Measurements from ENCODE around the gene JCAD. TPM values are rescaled to one million over a fixed set of nuclear protein-coding genes. Genes with fewer than 3 reads are reported as not detected.
A peak's percentile ranks its signal among the peaks of the same experiment; 100 is the strongest.

JCAD gene
- total and polyA plus RNA-seq, 9 donors = 10.0 to 71.7 (median 23.8) TPM

DNA sequence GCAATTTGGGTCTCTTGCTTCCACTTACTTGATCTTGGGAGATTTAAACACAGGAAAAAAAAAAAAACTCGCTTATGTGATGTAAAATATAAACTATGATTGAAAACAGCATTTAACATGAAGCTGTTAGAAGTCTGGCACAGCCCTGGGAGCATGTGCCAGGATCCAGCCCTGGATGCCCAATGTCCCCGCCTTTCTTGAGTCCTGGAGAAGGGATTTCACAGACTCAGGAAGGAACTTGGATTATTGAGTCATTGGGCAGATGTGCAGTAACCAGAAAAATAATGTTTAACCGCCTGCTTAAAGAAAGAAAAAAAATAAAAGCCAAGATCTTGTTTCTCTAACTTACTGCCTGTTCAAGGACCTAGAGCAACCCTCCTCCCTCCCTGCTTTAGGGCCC, 3.7 kb upstream of the JCAD start:
- Histone ChIP-seq H3K36me3 (no peaks in the 10 kb centered on the region), H3K9me3 (no peaks in the 10 kb centered on the region), H3K4me1 (ENCODE audit: insufficient read depth) (peaks cover 7% of the 10 kb centered on the region), H3K27ac (no peak overlapping the region), H3K27me3 (no peaks in the 10 kb centered on the region), H3K4me3 (no peak overlapping the region)
- DNase-seq = no peak
- intact Hi-C loops (cut with DNase I) = no loop called here
- WGBS, 3 donors = 79 to 82% (median 80%) methylated on average over 3 of the region's 3 CpGs
- TF ChIP-seq, protein P1, sequence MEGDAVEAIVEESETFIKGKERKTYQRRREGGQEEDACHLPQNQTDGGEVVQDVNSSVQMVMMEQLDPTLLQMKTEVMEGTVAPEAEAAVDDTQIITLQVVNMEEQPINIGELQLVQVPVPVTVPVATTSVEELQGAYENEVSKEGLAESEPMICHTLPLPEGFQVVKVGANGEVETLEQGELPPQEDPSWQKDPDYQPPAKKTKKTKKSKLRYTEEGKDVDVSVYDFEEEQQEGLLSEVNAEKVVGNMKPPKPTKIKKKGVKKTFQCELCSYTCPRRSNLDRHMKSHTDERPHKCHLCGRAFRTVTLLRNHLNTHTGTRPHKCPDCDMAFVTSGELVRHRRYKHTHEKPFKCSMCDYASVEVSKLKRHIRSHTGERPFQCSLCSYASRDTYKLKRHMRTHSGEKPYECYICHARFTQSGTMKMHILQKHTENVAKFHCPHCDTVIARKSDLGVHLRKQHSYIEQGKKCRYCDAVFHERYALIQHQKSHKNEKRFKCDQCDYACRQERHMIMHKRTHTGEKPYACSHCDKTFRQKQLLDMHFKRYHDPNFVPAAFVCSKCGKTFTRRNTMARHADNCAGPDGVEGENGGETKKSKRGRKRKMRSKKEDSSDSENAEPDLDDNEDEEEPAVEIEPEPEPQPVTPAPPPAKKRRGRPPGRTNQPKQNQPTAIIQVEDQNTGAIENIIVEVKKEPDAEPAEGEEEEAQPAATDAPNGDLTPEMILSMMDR (IDR thresholded peaks at IDR 0.05) = no peak
- TF ChIP-seq EP300 (IDR thresholded peaks at IDR 0.05) (no peak), POLR2A (IDR thresholded peaks at IDR 0.05) (no peak)

DNA sequence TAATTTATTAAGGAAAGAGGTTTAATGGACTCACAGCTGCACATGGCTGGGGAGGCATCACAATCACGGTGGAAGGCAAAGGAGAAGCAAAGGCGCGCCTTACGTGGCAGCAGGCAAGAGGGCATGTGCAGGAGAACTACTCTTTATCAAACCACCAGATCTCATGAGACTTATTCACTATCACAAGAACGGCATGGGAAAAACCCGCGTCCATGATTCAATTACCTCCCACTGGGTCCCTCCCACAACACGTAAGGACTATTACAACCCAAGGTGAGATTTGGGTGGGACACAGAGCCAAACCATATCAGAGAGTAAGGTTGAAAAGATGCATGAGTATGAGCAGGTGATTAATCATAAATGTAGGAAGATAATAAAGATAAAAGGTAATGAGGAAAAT, 3.2 kb upstream of the JCAD start:
- TF ChIP-seq, protein P1 (IDR thresholded peaks at IDR 0.05) = no peak
- TF ChIP-seq POLR2A (IDR thresholded peaks at IDR 0.05) = no peak
- TF ChIP-seq EP300 (IDR thresholded peaks at IDR 0.05) = no peak
- intact Hi-C loops (cut with DNase I) = no loop called here
- Histone ChIP-seq H3K27me3 (no peaks in the 10 kb centered on the region), H3K9me3 (no peaks in the 10 kb centered on the region), H3K36me3 (no peaks in the 10 kb centered on the region), H3K4me3 (no peak overlapping the region), H3K4me1 (ENCODE audit: insufficient read depth) (peaks cover 7% of the 10 kb centered on the region), H3K27ac (no peak overlapping the region)
- WGBS, 3 donors = 88 to 94% (median 91%) methylated on average over 8 of the region's 8 CpGs
- DNase-seq = no peak

DNA sequence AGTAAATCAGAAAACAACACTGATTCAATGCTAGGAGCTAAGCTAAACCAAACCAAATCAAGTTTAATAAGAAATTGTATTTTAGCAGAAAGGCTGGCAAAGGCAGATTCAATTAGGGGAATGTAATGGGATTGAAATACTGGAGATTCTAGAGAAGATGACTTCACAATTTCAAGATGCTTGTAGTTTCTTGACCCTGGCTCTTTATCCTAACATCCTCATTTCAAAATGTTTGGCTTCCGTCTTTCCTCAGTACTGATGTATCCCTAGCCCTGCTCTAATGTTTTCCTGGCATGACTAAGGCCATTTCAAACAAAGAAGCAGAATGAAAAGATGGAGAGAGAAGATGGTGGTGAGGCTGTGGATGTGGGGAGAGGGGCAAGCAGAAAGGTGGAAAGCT, 2.7 kb upstream of the JCAD start:
- Histone ChIP-seq H3K27ac (no peak overlapping the region), H3K4me1 (ENCODE audit: insufficient read depth) (peaks cover 9% of the 10 kb centered on the region), H3K27me3 (no peaks in the 10 kb centered on the region), H3K36me3 (no peaks in the 10 kb centered on the region), H3K4me3 (no peak overlapping the region), H3K9me3 (no peaks in the 10 kb centered on the region)
- no peak for DNase-seq
- TF ChIP-seq, protein P1 (IDR thresholded peaks at IDR 0.05) = no peak
- TF ChIP-seq POLR2A (IDR thresholded peaks at IDR 0.05) = no peak
- no peak for TF ChIP-seq EP300 (IDR thresholded peaks at IDR 0.05)
- intact Hi-C loops (cut with DNase I) = no loop called here
- 58 to 79% (median 74%) methylated on average over 1 of the region's 1 CpG for WGBS, 3 donors

DNA sequence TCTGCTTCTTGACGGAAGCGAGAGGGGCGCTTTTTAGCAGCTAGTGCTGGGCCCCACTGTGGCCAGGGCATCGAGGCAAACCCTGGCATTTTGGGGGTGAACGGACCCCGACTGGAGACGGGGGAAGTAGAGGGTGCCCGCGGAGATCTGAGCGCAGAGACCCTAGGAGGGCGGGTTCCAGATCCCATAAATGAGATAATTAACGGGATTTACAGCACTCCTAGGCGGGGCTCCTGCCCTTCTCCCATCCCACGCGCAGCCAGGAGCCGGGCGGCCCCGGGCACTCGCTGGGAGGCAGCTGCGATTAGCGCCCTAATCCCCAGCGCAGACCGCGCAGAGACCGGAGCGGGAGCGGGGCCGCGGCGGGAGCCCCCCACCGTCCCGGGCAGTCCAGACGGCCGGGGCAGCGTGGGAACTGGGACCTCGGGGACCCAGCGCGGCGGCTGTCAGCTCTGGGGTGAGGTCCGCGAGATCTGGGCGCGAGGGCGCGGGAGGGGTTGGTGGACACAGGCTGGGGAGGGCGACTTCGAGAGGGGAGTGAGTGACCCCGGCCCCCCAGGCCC, 735 bp downstream of the JCAD start:
- TF ChIP-seq EP300 (IDR thresholded peaks at IDR 0.05) = no peak
- no peak for TF ChIP-seq POLR2A (IDR thresholded peaks at IDR 0.05)
- TF ChIP-seq, protein P1 (IDR thresholded peaks at IDR 0.05) = no peak
- H3K27ac ChIP-seq = peak overlapping the region; percentile 56 to 58
- WGBS, 3 donors = 6 to 9% (median 8%) methylated on average over 33 to 48 of the region's 48 CpGs
- no peaks in the 10 kb centered on the region for H3K27me3 ChIP-seq
- intact Hi-C loops (cut with DNase I) = no loop called here
- H3K9me3 ChIP-seq = no peaks in the 10 kb centered on the region
- H3K4me3 ChIP-seq = peak overlapping the region; percentile 88
- DNase-seq = peak in 4 of 5 donors; percentile 15 to 54 (median 40)
- no peaks in the 10 kb centered on the region for H3K36me3 ChIP-seq
- H3K4me1 ChIP-seq (ENCODE audit: insufficient read depth) = peaks cover 11% of the 10 kb centered on the region

Data from ovary (tissue), 9 donors.